ENCODE measurements around the gene TMEM255B. TPM values are rescaled to one million over a fixed set of nuclear protein-coding genes. Genes with fewer than 3 reads are reported as not detected.
A peak's percentile ranks its signal among the peaks of the same experiment; 100 is the strongest.

The TMEM255B gene
- total RNA-seq, 1 experiment from 2014 or later: 0.86 TPM

GRCh38 chr13:113808058-113808834 lies 49.2 kb downstream of the TMEM255B start:
- H3K36me3 ChIP-seq (ENCODE audit: insufficient read depth, low read length): no peaks in the 10 kb centered on the region
- H3K79me2 ChIP-seq (ENCODE audit: low read length): no peaks in the 10 kb centered on the region
- no peaks in the 10 kb centered on the region for H3K27me3 ChIP-seq (ENCODE audit: low read length)
- peaks cover 8% of the 10 kb centered on the region; the same call in 1 of the 2 replicates for H3K9me3 ChIP-seq (ENCODE audit: low read length)
- no peak overlapping the region for H3K27ac ChIP-seq (ENCODE audit: low read length)
- no peak overlapping the region for H3K4me2 ChIP-seq (ENCODE audit: low read depth, low read length, poor library complexity, severe bottlenecking)
- H3K9ac ChIP-seq (ENCODE audit: low read length): no peak overlapping the region
- H3K4me3 ChIP-seq (ENCODE audit: low read length): no peak overlapping the region
- DNase-seq: no peak
- H3K9me2 ChIP-seq (replicated peaks; ENCODE audit: insufficient read depth, low read length): no peaks in the 10 kb centered on the region
- H4K20me1 ChIP-seq (ENCODE audit: insufficient read depth, low read depth, low read length): no peaks in the 10 kb centered on the region
- no peaks in the 10 kb centered on the region for H3K4me1 ChIP-seq (ENCODE audit: low read length)
- H2AFZ ChIP-seq (ENCODE audit: low read length): no peak overlapping the region

GRCh38 chr13:113809934-113810333 lies 50.9 kb downstream of the TMEM255B start:
- Histone ChIP-seq H2AFZ (ENCODE audit: low read length) (no peak overlapping the region), H3K9me2 (replicated peaks; ENCODE audit: insufficient read depth, low read length) (no peaks in the 10 kb centered on the region), H3K27me3 (ENCODE audit: low read length) (no peaks in the 10 kb centered on the region), H3K79me2 (ENCODE audit: low read length) (no peaks in the 10 kb centered on the region), H3K4me2 (ENCODE audit: low read depth, low read length, poor library complexity, severe bottlenecking) (no peak overlapping the region), H3K4me3 (ENCODE audit: low read length) (no peak overlapping the region), H3K36me3 (ENCODE audit: insufficient read depth, low read length) (no peaks in the 10 kb centered on the region), H3K9me3 (ENCODE audit: low read length) (peaks cover 8% of the 10 kb centered on the region; the same call in 1 of the 2 replicates), H3K4me1 (ENCODE audit: low read length) (no peaks in the 10 kb centered on the region), H4K20me1 (ENCODE audit: insufficient read depth, low read depth, low read length) (no peaks in the 10 kb centered on the region), H3K9ac (ENCODE audit: low read length) (no peak overlapping the region), H3K27ac (ENCODE audit: low read length) (no peak overlapping the region)
- peak; percentile 68 for DNase-seq

- Histone ChIP-seq H2AFZ (ENCODE audit: low read length) (no peak overlapping the region), H3K9me3 (ENCODE audit: low read length) (peaks cover 8% of the 10 kb centered on the region; the same call in 1 of the 2 replicates), H3K4me2 (ENCODE audit: low read depth, low read length, poor library complexity, severe bottlenecking) (no peak overlapping the region), H3K79me2 (ENCODE audit: low read length) (peaks cover 2% of the 10 kb centered on the region), H3K27me3 (ENCODE audit: low read length) (no peaks in the 10 kb centered on the region), H3K4me3 (ENCODE audit: low read length) (no peak overlapping the region), H3K9me2 (replicated peaks; ENCODE audit: insufficient read depth, low read length) (no peaks in the 10 kb centered on the region), H3K9ac (ENCODE audit: low read length) (no peak overlapping the region), H3K36me3 (ENCODE audit: insufficient read depth, low read length) (no peaks in the 10 kb centered on the region), H4K20me1 (ENCODE audit: insufficient read depth, low read depth, low read length) (no peaks in the 10 kb centered on the region), H3K4me1 (ENCODE audit: low read length) (no peaks in the 10 kb centered on the region), H3K27ac (ENCODE audit: low read length) (no peak overlapping the region)
- DNase-seq: no peak
These were observed 51.6 kb downstream of the TMEM255B start for GRCh38 chr13:113810640-113811039.

- Histone ChIP-seq H3K79me2 (ENCODE audit: low read length) (peaks cover 9% of the 10 kb centered on the region), H3K27me3 (ENCODE audit: low read length) (no peaks in the 10 kb centered on the region), H3K9ac (ENCODE audit: low read length) (no peak overlapping the region), H3K9me2 (replicated peaks; ENCODE audit: insufficient read depth, low read length) (no peaks in the 10 kb centered on the region), H4K20me1 (ENCODE audit: insufficient read depth, low read depth, low read length) (peaks cover 3% of the 10 kb centered on the region; the same call in 1 of the 2 replicates), H3K4me1 (ENCODE audit: low read length) (peaks cover under 1% of the 10 kb centered on the region), H3K9me3 (ENCODE audit: low read length) (peaks cover 8% of the 10 kb centered on the region; the same call in 1 of the 2 replicates), H3K4me3 (ENCODE audit: low read length) (no peak overlapping the region), H3K4me2 (ENCODE audit: low read depth, low read length, poor library complexity, severe bottlenecking) (no peak overlapping the region), H2AFZ (ENCODE audit: low read length) (no peak overlapping the region), H3K27ac (ENCODE audit: low read length) (no peak overlapping the region), H3K36me3 (ENCODE audit: insufficient read depth, low read length) (no peaks in the 10 kb centered on the region)
- no peak for DNase-seq
These were observed 52.3 kb downstream of the TMEM255B start for GRCh38 chr13:113811081-113811928.

- Histone ChIP-seq H3K27ac (ENCODE audit: low read length) (no peak overlapping the region), H3K36me3 (ENCODE audit: insufficient read depth, low read length) (0 out of 2 replicates have a peak, but pooled peaks cover under 1% of the 10 kb centered on the region), H3K9ac (ENCODE audit: low read length) (no peak overlapping the region), H3K4me3 (ENCODE audit: low read length) (no peak overlapping the region), H3K9me2 (replicated peaks; ENCODE audit: insufficient read depth, low read length) (no peaks in the 10 kb centered on the region), H3K4me2 (ENCODE audit: low read depth, low read length, poor library complexity, severe bottlenecking) (no peak overlapping the region), H4K20me1 (ENCODE audit: insufficient read depth, low read depth, low read length) (peaks cover 10% of the 10 kb centered on the region), H3K4me1 (ENCODE audit: low read length) (peaks cover 7% of the 10 kb centered on the region), H3K79me2 (ENCODE audit: low read length) (peaks cover 18% of the 10 kb centered on the region), H3K9me3 (ENCODE audit: low read length) (peaks cover 8% of the 10 kb centered on the region; the same call in 1 of the 2 replicates), H3K27me3 (ENCODE audit: low read length) (no peaks in the 10 kb centered on the region), H2AFZ (ENCODE audit: low read length) (no peak overlapping the region)
- DNase-seq: no peak
These were observed 53.4 kb downstream of the TMEM255B start for GRCh38 chr13:113812178-113813040.

- Histone ChIP-seq H3K79me2 (ENCODE audit: low read length) (peaks cover 26% of the 10 kb centered on the region), H3K4me1 (ENCODE audit: low read length) (peaks cover 9% of the 10 kb centered on the region), H2AFZ (ENCODE audit: low read length) (no peak overlapping the region), H3K36me3 (ENCODE audit: insufficient read depth, low read length) (peaks cover 9% of the 10 kb centered on the region), H3K9me3 (ENCODE audit: low read length) (peaks cover 2% of the 10 kb centered on the region; the same call in 1 of the 2 replicates), H3K27ac (ENCODE audit: low read length) (no peak overlapping the region), H3K4me3 (ENCODE audit: low read length) (no peak overlapping the region), H3K27me3 (ENCODE audit: low read length) (no peaks in the 10 kb centered on the region), H3K4me2 (ENCODE audit: low read depth, low read length, poor library complexity, severe bottlenecking) (no peak overlapping the region), H4K20me1 (ENCODE audit: insufficient read depth, low read depth, low read length) (peaks cover 18% of the 10 kb centered on the region), H3K9ac (ENCODE audit: low read length) (no peak overlapping the region), H3K9me2 (replicated peaks; ENCODE audit: insufficient read depth, low read length) (no peaks in the 10 kb centered on the region)
- DNase-seq: no peak
These were observed 54.2 kb downstream of the TMEM255B start for GRCh38 chr13:113813070-113813748.

GRCh38 chr13:113813749-113814434 lies 54.9 kb downstream of the TMEM255B start:
- H3K9ac ChIP-seq (ENCODE audit: low read length): no peak overlapping the region
- no peak overlapping the region for H3K4me2 ChIP-seq (ENCODE audit: low read depth, low read length, poor library complexity, severe bottlenecking)
- H2AFZ ChIP-seq (ENCODE audit: low read length): no peak overlapping the region
- H3K9me3 ChIP-seq (ENCODE audit: low read length): no peaks in the 10 kb centered on the region; the same call in 1 of the 2 replicates
- H3K36me3 ChIP-seq (ENCODE audit: insufficient read depth, low read length): peaks cover 12% of the 10 kb centered on the region
- DNase-seq: no peak
- no peaks in the 10 kb centered on the region for H3K9me2 ChIP-seq (replicated peaks; ENCODE audit: insufficient read depth, low read length)
- H3K4me3 ChIP-seq (ENCODE audit: low read length): no peak overlapping the region
- H3K79me2 ChIP-seq (ENCODE audit: low read length): peaks cover 33% of the 10 kb centered on the region
- H3K27me3 ChIP-seq (ENCODE audit: low read length): no peaks in the 10 kb centered on the region
- peaks cover 24% of the 10 kb centered on the region for H4K20me1 ChIP-seq (ENCODE audit: insufficient read depth, low read depth, low read length)
- H3K27ac ChIP-seq (ENCODE audit: low read length): no peak overlapping the region
- peaks cover 9% of the 10 kb centered on the region for H3K4me1 ChIP-seq (ENCODE audit: low read length)

Data from Karpas-422 (cell line).